Endometrial microvascular endothelial cells (primary cell): Measurements from ENCODE around the gene CMBL. TPM values are rescaled to one million over a fixed set of nuclear protein-coding genes. Genes with fewer than 3 reads are reported as not detected.
"Not testable (repeated sequence)": the region's sequence is repeated elsewhere in the genome, so short reads cannot be mapped to it uniquely, and the experiment has no call there.

Experiments used
- in situ Hi-C: cut with HindIII; loops from 2 replicates; pipeline ENCODE4 v1.10.0; 2017; ENCODE audit warnings: low sequenced_read_pairs, low pct_unique_long_range_greater_than_20kb; ENCODE audit errors: inconsistent ontology term
- total RNA-seq: library from RNA; depleted of rRNA; stranded (reverse); fragments of >200 nt; gene quantifications from one replicate; pipeline ENCODE4 v1.2.3, GENCODE V29; 2015; ENCODE audit errors: inconsistent ontology term

The CMBL gene
- 4.0 TPM for total RNA-seq

DNA sequence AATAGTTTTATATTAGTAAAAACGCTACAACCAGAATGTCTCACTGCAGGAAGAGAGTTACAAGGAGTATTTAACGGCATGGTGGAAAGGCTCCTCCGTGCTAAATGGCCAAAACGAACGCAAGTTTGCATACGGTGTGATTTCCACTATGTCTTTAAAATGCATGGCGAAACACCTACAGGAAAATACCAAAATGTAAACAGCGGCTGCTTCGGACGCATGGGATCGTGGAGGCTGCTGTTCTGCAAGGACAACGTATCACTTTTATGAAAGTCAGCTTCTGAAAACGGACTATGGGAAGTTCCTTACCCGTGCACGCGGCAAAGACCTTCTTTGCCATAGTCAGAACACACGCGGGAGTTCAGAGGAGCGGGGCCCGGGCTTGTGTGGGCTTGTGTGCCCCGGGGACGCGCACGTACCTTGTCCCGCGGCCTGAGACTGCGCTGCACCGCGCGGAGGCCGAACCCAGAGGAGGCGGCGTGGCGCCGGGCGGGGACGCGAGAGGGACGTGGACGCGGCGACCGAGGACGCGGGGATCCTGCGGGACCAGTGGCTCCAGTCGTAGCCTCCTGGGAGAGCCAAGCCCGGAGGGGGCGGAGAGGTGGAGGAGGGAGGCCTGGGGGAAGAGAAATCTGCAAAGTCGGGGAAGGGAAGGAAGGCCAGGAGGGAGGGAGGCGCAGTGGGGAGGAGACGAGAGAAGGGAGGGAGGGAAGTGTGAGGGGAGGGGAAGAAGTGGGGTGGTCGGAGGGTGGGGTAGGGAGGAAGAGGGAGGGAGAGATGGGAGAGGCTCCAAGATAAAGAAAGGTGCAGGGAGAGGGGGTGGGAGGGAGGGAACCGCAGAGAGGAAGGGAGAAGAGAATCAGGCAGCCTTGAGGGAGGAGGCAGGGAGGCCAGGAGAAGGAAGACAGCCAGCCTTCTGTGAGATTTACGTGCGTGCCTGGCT lies at the start of gene CMBL:
Gene CMBL (minus strand): TSS at position 697 of the 943 bp plus-strand sequence. CDS start 17,140 bp downstream, outside the sequence.
- in situ Hi-C loops = no loop called here

DNA sequence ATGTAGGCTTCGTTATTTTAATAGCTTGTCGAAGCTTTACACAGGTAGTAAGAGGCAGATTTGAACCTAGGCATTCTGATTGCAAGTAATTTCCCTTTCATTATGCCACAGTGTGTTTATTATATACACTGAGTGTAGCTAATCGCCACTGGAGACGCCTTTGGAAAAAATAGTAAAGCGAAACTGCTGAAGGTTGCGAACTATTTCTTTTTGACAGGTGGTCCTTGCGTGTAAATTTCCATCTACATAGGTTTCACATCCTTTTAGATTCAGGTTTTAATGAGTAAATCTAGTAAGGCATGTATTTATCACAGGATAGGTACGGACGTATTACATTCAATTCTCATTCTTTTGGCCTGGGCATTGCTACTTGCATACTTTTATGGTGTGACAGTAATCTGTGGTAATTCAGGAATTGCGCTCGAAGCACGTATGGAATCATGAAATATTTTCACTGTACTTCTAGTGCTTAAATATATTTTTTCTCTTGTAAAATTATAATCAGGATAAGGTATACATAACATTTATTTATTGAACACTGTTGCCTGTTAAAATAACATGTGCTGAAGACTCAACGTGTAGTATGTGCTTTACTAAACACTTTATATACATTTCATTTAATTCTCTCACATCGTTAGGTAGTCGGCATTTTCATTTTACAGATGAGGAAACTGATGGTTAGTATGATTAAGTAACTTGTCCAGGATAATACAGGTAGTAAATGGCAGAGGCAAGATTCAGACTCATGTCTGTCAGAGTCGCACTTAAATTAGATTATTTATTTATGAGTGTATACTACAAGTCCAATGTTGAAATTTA lies 47.6 kb upstream of the CMBL start:
- in situ Hi-C loops = no loop called here

DNA sequence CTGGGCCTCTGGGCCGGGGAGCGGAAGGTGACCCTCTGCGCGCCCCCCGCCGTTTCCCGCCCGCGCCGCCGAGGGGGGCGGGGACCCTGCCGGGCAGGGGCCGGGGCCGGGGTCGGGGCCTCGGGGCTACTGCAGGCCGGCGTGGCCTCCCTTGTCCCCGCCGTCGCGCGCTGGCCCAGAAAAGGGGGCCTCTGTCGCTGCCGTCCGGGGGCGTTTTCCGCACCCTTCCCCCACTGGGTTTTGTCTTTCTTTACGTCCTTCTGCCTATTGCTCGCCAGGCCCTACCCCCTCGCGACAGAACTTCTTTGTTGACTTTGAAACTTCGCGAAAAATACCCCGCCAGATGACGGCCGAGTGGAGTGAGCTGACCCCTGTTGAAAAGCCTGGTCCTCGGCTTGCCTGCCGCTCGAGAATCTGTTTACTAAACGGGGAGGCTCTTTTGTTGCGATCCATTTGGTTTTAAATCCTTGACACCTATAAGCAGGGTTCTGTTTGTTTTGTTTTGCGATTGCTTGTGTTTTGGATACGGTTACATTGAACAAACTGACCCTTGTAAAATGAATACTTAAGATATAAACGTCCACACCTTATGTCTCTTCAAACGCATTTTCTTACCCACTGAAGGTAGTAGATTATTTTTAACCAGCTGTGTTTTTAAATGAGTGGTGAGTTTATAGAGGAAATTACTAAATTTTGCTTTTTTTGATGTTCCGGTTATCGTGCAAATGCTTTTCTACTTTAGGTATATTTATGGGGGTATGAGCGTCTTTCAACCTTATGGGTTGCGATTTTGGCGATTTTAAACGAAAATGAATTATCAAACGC lies 46.6 kb upstream of the CMBL start:
- in situ Hi-C loops = no loop called here

DNA sequence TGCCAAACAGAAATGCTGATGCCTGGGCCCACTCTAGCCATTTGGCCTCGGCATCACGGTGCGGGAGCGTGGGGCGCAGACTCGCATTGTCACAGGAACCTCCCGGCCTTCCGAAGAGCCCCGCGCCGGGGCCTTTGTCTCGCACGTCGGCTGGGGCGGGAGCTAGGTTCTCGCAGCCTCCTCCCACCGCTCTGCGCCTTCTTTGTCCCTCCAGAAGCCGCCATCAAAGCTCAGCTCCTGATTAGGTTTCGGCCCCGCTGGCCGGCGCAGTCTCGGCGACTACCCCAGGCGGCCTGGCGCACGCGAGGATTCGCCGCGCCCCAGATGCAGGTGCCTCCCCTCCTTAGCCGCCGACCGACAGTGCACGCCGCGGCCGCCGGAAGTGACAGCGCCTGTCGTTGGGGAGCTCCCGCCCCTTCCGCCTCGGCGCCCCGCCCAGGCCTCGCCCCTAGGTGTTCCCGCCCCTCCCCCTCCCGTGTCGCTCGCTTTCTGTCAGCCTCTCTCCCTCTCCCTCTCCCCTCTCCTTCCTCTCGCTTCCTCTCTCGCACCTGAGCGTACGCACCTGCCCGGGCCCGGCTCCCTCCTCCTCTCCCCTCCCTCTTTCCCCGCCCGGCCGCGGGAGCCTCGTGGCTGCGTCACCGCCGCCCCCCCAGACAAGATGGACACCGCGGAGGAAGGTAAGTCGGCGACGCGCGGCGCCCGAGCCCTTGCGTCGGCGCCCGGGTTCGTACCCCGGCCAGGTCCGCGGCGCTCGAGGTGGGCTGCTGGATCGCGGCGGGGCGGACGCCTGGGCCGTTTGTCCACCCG lies 45.7 kb upstream of the CMBL start, which contains the start of gene MARCHF6:
Gene MARCHF6 (plus strand): TSS at position 455 of the 807 bp plus-strand sequence. CDS start 204 bp downstream, at position 659.
- in situ Hi-C loops = no loop called here

DNA sequence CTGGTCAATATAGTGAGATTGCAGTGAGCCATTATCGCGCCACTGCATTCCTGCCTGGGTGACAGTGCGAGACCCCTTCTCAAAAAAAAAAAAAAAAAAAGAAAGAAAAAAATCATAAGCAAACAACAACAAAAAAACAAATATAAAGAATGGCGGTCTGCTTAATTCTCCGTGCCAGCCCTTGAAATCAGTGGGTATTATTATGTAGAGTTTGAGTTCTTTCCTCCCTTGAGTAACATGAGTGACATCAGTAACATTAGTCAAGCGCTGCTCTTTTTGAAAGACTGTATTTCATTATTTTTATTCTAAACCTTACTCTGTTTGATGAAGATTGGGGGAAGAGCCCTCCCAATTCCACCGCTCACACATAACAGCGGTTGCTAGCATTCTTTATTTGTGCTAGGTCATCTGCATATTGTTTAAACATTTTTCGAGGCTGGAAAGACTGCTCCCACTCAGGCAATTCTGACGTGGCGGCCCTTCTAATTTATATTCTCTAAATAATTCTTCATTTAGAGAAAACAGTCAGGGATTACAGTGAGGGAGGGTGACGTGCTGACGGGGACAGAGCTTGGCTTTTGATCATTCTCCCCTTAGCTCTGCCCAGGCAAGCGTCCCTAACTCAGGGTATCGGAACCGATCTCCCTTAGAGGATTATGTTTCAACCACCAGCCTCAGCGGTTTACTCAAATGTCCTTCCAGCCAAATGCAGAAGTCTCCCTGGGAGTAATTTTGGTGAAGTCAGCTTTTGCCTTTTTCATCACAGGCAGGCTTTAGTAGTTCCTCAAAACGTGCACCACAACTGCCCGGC lies 44.9 kb upstream of the CMBL start:
- in situ Hi-C loops = no loop called here

DNA sequence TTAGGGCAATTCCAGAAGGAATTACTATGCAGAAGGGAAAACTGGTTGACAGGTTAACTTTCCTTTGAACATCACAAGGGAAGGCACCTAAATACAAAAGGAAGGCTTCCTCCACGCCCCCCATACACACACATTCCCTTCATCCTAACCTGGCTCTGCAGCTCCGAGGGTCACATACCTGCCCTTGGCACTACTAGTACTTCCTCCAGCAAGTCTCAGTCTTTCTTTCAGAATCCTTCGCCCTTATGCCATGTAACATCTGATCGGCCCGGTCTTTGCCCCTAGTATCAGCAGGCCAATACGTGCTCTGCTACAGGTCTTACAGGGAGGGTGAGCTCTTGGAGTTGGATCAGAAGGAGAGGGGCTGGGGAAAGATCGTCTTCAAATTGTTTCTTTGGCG lies 44.2 kb upstream of the CMBL start:
- in situ Hi-C loops = no loop called here

DNA sequence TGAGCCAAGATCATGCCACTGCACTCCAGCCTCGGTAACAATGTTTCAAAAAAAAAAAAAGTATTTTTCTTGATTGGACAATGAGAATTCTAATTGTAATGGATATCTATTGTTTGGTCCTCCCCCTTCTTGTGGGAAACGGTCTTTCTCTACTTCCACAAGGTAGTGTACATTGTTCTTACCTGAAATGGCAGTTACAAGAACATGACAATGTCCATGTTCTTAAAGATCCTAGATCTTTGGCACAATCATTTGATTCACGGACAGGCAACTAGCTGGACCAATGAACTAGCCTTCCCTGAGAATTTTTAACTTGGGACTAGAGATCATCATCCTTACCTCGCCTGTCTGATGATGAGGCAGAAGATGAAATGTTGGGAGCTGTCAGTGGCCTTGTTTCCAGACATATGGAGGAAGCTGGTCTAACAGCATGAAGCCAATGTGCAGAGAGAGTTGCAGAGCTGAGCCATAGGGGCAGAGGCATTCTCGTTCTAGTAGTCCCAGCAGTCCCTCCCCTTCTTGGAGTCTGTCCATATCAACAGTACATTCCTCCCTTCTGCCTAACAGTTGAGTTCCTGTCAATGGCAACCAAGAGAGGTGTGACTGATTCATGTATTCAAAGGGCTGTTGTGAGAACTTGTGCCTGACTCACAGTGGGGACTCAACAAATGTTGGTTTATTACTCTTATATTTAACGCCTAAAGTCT lies 43.6 kb upstream of the CMBL start:
- in situ Hi-C loops = no loop called here

DNA sequence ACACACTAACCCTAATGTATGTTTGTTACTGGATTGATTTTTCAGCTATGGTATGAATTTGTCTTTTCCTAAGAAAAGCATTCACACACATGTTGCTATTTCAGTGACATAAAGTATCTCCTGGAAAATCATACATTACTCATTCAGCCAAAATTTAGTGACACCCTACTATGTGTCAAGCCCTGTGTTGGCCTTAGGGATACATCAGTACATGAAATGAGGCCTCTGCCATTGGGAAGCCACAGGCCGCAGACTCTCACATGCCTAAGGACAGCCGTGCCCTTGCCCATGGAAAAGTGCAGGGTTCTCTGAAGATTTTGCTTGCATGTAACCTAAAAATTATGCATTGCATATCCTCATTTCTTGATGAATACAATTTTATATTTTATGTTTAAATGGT lies 40.6 kb upstream of the CMBL start:
- in situ Hi-C loops = no loop called here

DNA sequence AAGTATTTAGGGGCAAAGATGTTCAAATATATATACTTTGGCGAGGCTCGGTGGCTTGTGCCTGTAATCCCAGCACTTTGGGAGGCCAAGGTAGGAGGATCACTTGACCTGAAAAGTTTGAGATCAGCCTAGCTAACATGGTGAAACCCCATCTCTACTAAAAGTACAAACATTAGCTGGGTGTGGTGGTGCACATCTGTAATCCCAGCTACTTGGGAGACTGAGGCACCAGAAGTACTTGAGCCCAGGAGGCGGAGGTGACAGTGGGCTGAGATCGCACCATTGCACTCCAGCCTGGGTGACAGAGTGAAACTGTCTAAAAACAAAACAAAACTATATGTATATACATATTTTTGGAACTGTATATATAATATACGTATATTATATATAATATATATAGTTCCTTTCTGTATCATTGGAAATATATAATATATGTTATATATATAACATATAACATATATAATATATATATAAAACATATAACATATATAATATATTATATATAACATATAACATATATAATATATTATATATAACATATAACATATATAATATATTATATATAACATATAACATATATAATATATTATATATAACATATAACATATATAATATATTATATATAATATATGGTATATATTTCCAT lies 36.9 kb upstream of the CMBL start:
- in situ Hi-C loops = not testable (repeated sequence)

DNA sequence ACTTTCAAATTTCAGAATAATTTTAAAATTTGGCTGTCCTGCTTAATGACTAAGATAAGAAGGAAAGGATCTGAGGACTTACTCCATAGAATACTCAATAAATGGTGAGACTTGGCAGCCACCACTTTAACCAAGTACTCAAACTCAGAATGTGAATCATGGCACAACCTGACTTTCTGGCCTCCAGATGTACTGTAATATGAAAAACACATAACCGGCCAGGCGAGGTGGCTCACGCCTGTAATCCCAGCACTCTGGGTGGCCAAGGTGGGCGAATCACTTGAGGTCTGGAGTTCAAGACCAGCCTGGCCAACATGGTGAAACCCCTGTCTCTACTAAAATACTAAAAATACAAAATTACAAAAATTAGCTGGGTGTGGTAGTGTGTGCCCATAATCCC lies 35.8 kb upstream of the CMBL start:
- in situ Hi-C loops = no loop called here

DNA sequence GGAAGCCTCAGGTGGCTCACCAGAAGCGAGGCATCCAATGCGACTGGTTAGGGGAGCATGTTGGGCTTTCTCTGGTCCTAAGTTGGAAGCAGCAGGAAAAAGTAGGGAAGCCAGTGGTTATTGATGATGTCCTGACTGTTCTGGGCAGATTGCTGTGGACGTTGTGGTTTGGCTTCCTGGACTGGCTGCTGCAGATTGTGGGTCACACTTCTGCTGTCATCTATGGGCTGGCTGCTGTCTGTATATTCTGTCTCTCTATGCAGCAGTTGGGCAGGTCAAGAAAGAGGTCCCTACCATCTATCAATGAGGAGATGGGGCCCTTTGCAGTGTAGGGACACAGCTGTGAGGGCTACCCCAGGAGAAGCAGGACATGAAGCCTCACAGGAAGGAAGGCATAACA lies 32.3 kb upstream of the CMBL start:
- in situ Hi-C loops = no loop called here

DNA sequence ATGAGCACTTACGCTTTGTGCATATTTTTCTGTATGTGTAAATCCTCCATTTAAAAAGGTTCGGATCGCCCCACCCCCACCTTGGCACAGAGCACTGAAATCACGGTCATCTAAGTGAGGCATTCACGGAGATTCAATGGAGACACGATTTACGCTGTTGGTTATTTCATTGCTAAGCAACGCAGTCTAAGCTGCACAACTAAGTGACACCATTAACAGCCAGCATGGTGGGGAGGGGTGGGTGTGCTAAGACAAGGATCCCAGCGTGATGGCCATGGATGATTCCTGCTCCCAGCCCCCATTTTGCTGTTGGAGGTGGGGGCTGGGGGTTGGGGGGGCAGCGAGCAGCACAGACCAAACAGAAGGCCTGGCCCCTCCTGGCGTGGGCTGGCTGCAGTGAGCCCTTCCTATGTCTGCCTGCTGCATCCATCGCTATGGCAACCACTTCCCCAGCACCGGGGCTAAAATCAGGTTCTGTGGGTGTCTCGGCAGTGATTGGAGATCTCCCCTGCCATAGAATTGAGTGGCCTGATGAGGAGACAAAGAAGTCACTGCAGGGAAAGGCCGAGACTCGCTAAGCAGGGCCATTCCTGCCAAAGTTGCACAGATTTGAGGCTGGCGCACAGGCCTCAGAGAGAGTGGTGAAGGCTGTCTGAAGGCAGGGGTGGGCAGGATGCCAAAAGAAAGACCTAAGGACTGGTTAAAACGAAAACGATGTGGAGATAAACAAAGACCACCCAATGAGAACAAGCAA lies 31.5 kb upstream of the CMBL start:
- in situ Hi-C loops = no loop called here

DNA sequence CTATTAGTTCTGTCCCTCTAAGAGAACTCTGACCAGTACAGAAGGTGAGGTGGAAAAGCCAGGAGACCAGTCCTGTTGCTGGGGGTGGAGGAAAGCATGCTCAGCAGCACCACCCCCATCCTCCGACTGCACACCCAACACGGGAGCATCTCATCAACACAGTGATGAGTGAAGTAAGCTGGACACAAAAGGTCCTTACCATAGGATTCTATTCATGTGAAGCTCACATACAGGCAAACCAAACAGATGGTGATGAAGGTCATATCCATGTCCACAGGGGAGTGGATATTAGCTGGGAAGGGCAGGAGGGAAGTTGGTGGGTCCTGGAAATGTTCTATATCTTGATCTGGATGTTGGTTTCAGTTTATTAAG lies 31.0 kb upstream of the CMBL start:
- in situ Hi-C loops = no loop called here

DNA sequence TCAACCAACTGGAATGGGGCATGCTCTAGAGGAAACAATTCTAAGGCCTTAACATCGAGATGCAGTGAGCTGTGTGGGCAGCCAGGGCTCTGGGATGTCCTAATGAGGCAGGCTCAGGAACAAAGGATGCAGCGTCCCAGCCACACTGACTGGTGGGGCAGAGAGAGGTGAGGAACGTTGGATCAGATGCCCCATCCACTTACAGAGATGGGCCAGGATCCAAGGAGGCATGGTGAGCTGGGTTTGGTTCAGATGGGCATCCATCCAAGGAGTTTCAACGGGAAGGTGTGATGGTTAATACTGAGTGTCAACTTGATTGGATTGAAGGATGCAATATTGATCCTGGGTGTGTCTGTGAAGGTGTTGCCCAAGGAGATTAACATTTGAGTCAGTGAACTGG lies 30.3 kb upstream of the CMBL start:
- in situ Hi-C loops = no loop called here

DNA sequence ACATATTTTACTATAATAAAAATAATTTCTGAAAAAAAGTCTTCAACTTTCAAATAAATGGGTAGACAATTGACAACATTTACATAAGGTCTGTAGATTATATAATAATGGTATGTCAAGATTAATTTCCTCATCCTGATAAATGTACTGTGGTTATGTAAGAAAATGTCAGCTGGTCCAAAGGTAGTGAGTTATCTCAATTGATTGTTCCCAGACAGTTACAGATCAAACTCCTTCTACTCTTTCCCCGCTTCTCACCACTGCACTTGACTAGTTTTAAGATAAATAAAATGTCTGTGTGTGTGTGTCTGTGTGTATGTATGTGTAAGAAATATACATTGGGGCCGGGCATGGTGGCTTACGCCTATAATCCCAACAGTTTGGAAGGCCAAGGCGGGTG lies 29.4 kb upstream of the CMBL start:
- in situ Hi-C loops = no loop called here
